HG02973 (cell line): Measurements from ENCODE around the gene PLEKHD1.

Source experiments
- ATAC-seq: cut with Tn5 transposase; IDR thresholded peaks from one replicate; pipeline ENCODE4 v1.9.1; 2021; ENCODE audit warnings: moderate library complexity; ENCODE audit not compliant: unreplicated experiment

Gene PLEKHD1

GRCh38 chr14:69542311-69542710 lies 57.8 kb downstream of the PLEKHD1 start:
- ATAC-seq, result no peak

- ATAC-seq, result no peak
Measured at GRCh38 chr14:69543341-69544115, 59.0 kb downstream of the PLEKHD1 start.

GRCh38 chr14:69547701-69548348 lies 63.3 kb downstream of the PLEKHD1 start:
- ATAC-seq, result no peak

GRCh38 chr14:69548566-69548965 lies 64.0 kb downstream of the PLEKHD1 start:
- ATAC-seq, result no peak

GRCh38 chr14:69551511-69551910 lies 67.0 kb downstream of the PLEKHD1 start:
- no peak for ATAC-seq

- ATAC-seq, result no peak
Measured at GRCh38 chr14:69553252-69553651, 68.7 kb downstream of the PLEKHD1 start.

- no peak for ATAC-seq
Measured at GRCh38 chr14:69554500-69554899, 70.0 kb downstream of the PLEKHD1 start.

- ATAC-seq, result no peak
Measured at GRCh38 chr14:69558774-69559173, 74.2 kb downstream of the PLEKHD1 start.

GRCh38 chr14:69559581-69560011 lies 75.1 kb downstream of the PLEKHD1 start:
- ATAC-seq, result no peak

- ATAC-seq, result no peak
Measured at GRCh38 chr14:69560826-69561225, 76.3 kb downstream of the PLEKHD1 start.

GRCh38 chr14:69561893-69562292 lies 77.4 kb downstream of the PLEKHD1 start:
- ATAC-seq, result no peak

GRCh38 chr14:69567563-69567962 lies 83.0 kb downstream of the PLEKHD1 start:
- ATAC-seq, result no peak

GRCh38 chr14:69569859-69570258 lies 85.3 kb downstream of the PLEKHD1 start:
- no peak for ATAC-seq

- no peak for ATAC-seq
Measured at GRCh38 chr14:69570836-69571330, 86.4 kb downstream of the PLEKHD1 start.

- no peak for ATAC-seq
Measured at GRCh38 chr14:69571449-69572029, 87.0 kb downstream of the PLEKHD1 start.

GRCh38 chr14:69572030-69572840 lies 87.7 kb downstream of the PLEKHD1 start:
- no peak for ATAC-seq

- no peak for ATAC-seq
Measured at GRCh38 chr14:69572841-69573135, 88.3 kb downstream of the PLEKHD1 start.

- ATAC-seq, result no peak
Measured at GRCh38 chr14:69573205-69573830, 88.8 kb downstream of the PLEKHD1 start.

GRCh38 chr14:69573831-69574262 lies 89.3 kb downstream of the PLEKHD1 start:
- ATAC-seq, result no peak

GRCh38 chr14:69574263-69574953 lies 89.9 kb downstream of the PLEKHD1 start, which contains the start of gene CCDC177:
CCDC177 (minus strand) TSS chr14:69574871; CDS start chr14:69573622, 1,249 bp downstream.
- ATAC-seq, result no peak
